B cell (primary cell): ENCODE results near the gene AQP10.

Experiments
- CTCF ChIP-seq: fragments of 200-600 bp; IDR thresholded peaks from one replicate; pipeline ENCODE4 v1.8.0; 2022; ENCODE audit warnings: antibody characterized with exemption, mild to moderate bottlenecking
- EZH2 ChIP-seq: IDR thresholded peaks from 2 replicates; pipeline ENCODE4 v1.6.1; 2012; ENCODE audit warnings: borderline replicate concordance, low read depth, mild to moderate bottlenecking, moderate library complexity, low read length; ENCODE audit not compliant: insufficient read depth, poor library complexity, severe bottlenecking

- TF ChIP-seq CTCF (no peak), EZH2 (no peak)
Observed at GRCh38 chr1:154348429-154349076, 27.7 kb downstream of the AQP10 start.
